Activated T-helper 17 cell treated with anti-CD3 and anti-CD28 coated beads, Interleukin-2, amount 50 U/mL, for 72 hours (primary cell): ENCODE results near the gene COL5A2. TPM values are rescaled to one million over a fixed set of nuclear protein-coding genes. Genes with fewer than 3 reads are reported as not detected.

Experiments used
- ATAC-seq: fragments of 150-1000 bp; cut with Tn5 transposase; replicated peaks from 2 replicates; pipeline ENCODE4 v1.10.0; 2021; ENCODE audit warnings: mild to moderate bottlenecking, moderate library complexity
- H3K27ac Mint-ChIP-seq: one replicate; pipeline ENCODE4 v1.8.0; 2022; ENCODE audit warnings: mixed read lengths
- H3K27me3 Mint-ChIP-seq: one replicate; pipeline ENCODE4 v1.8.0; 2022; ENCODE audit warnings: mixed read lengths
- H3K36me3 Mint-ChIP-seq: one replicate; pipeline ENCODE4 v1.8.0; 2022; ENCODE audit warnings: low read depth, mild to moderate bottlenecking, mixed read lengths
- H3K4me1 Mint-ChIP-seq: one replicate; pipeline ENCODE4 v1.8.0; 2022; ENCODE audit warnings: mixed read lengths
- H3K4me3 Mint-ChIP-seq: one replicate; pipeline ENCODE4 v1.8.0; 2022; ENCODE audit warnings: mild to moderate bottlenecking, mixed read lengths
- H3K9me3 Mint-ChIP-seq: one replicate; pipeline ENCODE4 v1.8.0; 2022; ENCODE audit warnings: mixed read lengths
- total RNA-seq, 2 donors: library from RNA; stranded (reverse); gene quantifications; one replicate each; pipeline ENCODE4 v1.2.3, GENCODE V29; 2022

The COL5A2 gene
- total RNA-seq, 2 donors from 2014 or later = 0.32 to 0.77 TPM

- Mint-ChIP-seq H3K9me3 (no peaks in the 10 kb centered on the region), H3K4me3 (no peak overlapping the region), H3K27me3 (no peaks in the 10 kb centered on the region), H3K36me3 (no peaks in the 10 kb centered on the region), H3K4me1 (peaks cover 7% of the 10 kb centered on the region), H3K27ac (no peak overlapping the region)
- no peak for ATAC-seq
Observed at GRCh38 chr2:189199797-189200196, 20.2 kb upstream of the COL5A2 start.

GRCh38 chr2:189192766-189193165 lies 13.2 kb upstream of the COL5A2 start:
- no peaks in the 10 kb centered on the region for H3K4me1 Mint-ChIP-seq
- H3K27me3 Mint-ChIP-seq = no peaks in the 10 kb centered on the region
- no peak for ATAC-seq
- peaks cover 3% of the 10 kb centered on the region for H3K9me3 Mint-ChIP-seq
- H3K27ac Mint-ChIP-seq = no peak overlapping the region
- H3K4me3 Mint-ChIP-seq = no peak overlapping the region
- no peaks in the 10 kb centered on the region for H3K36me3 Mint-ChIP-seq

GRCh38 chr2:189191766-189192165 lies 12.2 kb upstream of the COL5A2 start:
- Mint-ChIP-seq H3K27me3 (no peaks in the 10 kb centered on the region), H3K4me3 (no peak overlapping the region), H3K9me3 (peaks cover 3% of the 10 kb centered on the region), H3K36me3 (no peaks in the 10 kb centered on the region), H3K27ac (no peak overlapping the region), H3K4me1 (no peaks in the 10 kb centered on the region)
- ATAC-seq = no peak

GRCh38 chr2:189190685-189191084 lies 11.1 kb upstream of the COL5A2 start:
- no peaks in the 10 kb centered on the region for H3K36me3 Mint-ChIP-seq

GRCh38 chr2:189188115-189188805 lies 8.7 kb upstream of the COL5A2 start:
- H3K4me3 Mint-ChIP-seq = no peak overlapping the region
- no peak overlapping the region for H3K27ac Mint-ChIP-seq
- H3K4me1 Mint-ChIP-seq = no peaks in the 10 kb centered on the region
- H3K9me3 Mint-ChIP-seq = peaks cover 3% of the 10 kb centered on the region
- H3K27me3 Mint-ChIP-seq = no peaks in the 10 kb centered on the region
- ATAC-seq = no peak
- H3K36me3 Mint-ChIP-seq = no peaks in the 10 kb centered on the region

More at GRCh38 chr2:189190685-189191084, 11.1 kb upstream of the COL5A2 start:
- no peaks in the 10 kb centered on the region for H3K27me3 Mint-ChIP-seq
- H3K27ac Mint-ChIP-seq = no peak overlapping the region
- no peak overlapping the region for H3K4me3 Mint-ChIP-seq
- ATAC-seq = no peak
- H3K4me1 Mint-ChIP-seq = no peaks in the 10 kb centered on the region
- peaks cover 3% of the 10 kb centered on the region for H3K9me3 Mint-ChIP-seq

- peaks cover 8% of the 10 kb centered on the region for H3K4me1 Mint-ChIP-seq
- no peak overlapping the region for H3K27ac Mint-ChIP-seq
- H3K4me3 Mint-ChIP-seq = no peak overlapping the region
- peaks cover 9% of the 10 kb centered on the region for H3K27me3 Mint-ChIP-seq
- no peaks in the 10 kb centered on the region for H3K36me3 Mint-ChIP-seq
- no peak for ATAC-seq
- H3K9me3 Mint-ChIP-seq = no peaks in the 10 kb centered on the region
Observed at GRCh38 chr2:189183170-189183569, 3.6 kb upstream of the COL5A2 start.

- Mint-ChIP-seq H3K4me1 (peaks cover 8% of the 10 kb centered on the region), H3K9me3 (no peaks in the 10 kb centered on the region), H3K27me3 (peaks cover 10% of the 10 kb centered on the region), H3K4me3 (no peak overlapping the region), H3K27ac (no peak overlapping the region), H3K36me3 (no peaks in the 10 kb centered on the region)
- ATAC-seq = no peak
Observed at GRCh38 chr2:189181706-189182105, 2.1 kb upstream of the COL5A2 start.

- no peak overlapping the region for H3K27ac Mint-ChIP-seq
- no peaks in the 10 kb centered on the region for H3K9me3 Mint-ChIP-seq
- peaks cover 13% of the 10 kb centered on the region for H3K27me3 Mint-ChIP-seq
- peaks cover 8% of the 10 kb centered on the region for H3K4me1 Mint-ChIP-seq
- H3K36me3 Mint-ChIP-seq = no peaks in the 10 kb centered on the region
- ATAC-seq = no peak
- peak overlapping the region; percentile 44 for H3K4me3 Mint-ChIP-seq
Observed at GRCh38 chr2:189178726-189179569, 613 bp downstream of the COL5A2 start.

- Mint-ChIP-seq H3K4me1 (peaks cover 8% of the 10 kb centered on the region), H3K9me3 (no peaks in the 10 kb centered on the region), H3K4me3 (no peak overlapping the region), H3K27ac (no peak overlapping the region), H3K36me3 (no peaks in the 10 kb centered on the region), H3K27me3 (peaks cover 13% of the 10 kb centered on the region)
- ATAC-seq = no peak
Observed at GRCh38 chr2:189178054-189178453, 1.5 kb downstream of the COL5A2 start.

GRCh38 chr2:189177251-189177840 lies 2.2 kb downstream of the COL5A2 start:
- H3K4me3 Mint-ChIP-seq = no peak overlapping the region
- no peak for ATAC-seq
- H3K4me1 Mint-ChIP-seq = peaks cover 8% of the 10 kb centered on the region
- H3K36me3 Mint-ChIP-seq = no peaks in the 10 kb centered on the region
- H3K27ac Mint-ChIP-seq = no peak overlapping the region
- no peaks in the 10 kb centered on the region for H3K9me3 Mint-ChIP-seq
- H3K27me3 Mint-ChIP-seq = peaks cover 13% of the 10 kb centered on the region

- Mint-ChIP-seq H3K4me3 (no peak overlapping the region), H3K9me3 (no peaks in the 10 kb centered on the region), H3K4me1 (peaks cover 8% of the 10 kb centered on the region), H3K27me3 (peaks cover 13% of the 10 kb centered on the region), H3K36me3 (no peaks in the 10 kb centered on the region), H3K27ac (no peak overlapping the region)
- no peak for ATAC-seq
Observed at GRCh38 chr2:189176516-189176915, 3.0 kb downstream of the COL5A2 start.

- H3K9me3 Mint-ChIP-seq = no peaks in the 10 kb centered on the region
- peaks cover 13% of the 10 kb centered on the region for H3K27me3 Mint-ChIP-seq
- no peak overlapping the region for H3K27ac Mint-ChIP-seq
Observed at GRCh38 chr2:189175869-189176433, 3.6 kb downstream of the COL5A2 start.

GRCh38 chr2:189171956-189172609 lies 7.5 kb downstream of the COL5A2 start:
- no peaks in the 10 kb centered on the region for H3K9me3 Mint-ChIP-seq
- no peaks in the 10 kb centered on the region for H3K4me1 Mint-ChIP-seq
- H3K36me3 Mint-ChIP-seq = no peaks in the 10 kb centered on the region
- no peak overlapping the region for H3K4me3 Mint-ChIP-seq
- no peak overlapping the region for H3K27ac Mint-ChIP-seq
- peaks cover 4% of the 10 kb centered on the region for H3K27me3 Mint-ChIP-seq
- ATAC-seq = no peak

More at GRCh38 chr2:189175869-189176433, 3.6 kb downstream of the COL5A2 start:
- no peak for ATAC-seq
- H3K4me1 Mint-ChIP-seq = peaks cover 8% of the 10 kb centered on the region
- no peaks in the 10 kb centered on the region for H3K36me3 Mint-ChIP-seq
- no peak overlapping the region for H3K4me3 Mint-ChIP-seq

GRCh38 chr2:189168856-189169499 lies 10.6 kb downstream of the COL5A2 start:
- Mint-ChIP-seq H3K27ac (no peak overlapping the region), H3K27me3 (no peaks in the 10 kb centered on the region), H3K9me3 (no peaks in the 10 kb centered on the region), H3K4me3 (no peak overlapping the region), H3K36me3 (no peaks in the 10 kb centered on the region), H3K4me1 (no peaks in the 10 kb centered on the region)
- no peak for ATAC-seq
